PC-3 (cell line): Measurements from ENCODE around the gene SULF2. TPM values are rescaled to one million over a fixed set of nuclear protein-coding genes. Genes with fewer than 3 reads are reported as not detected.

ENCODE experiments used
- ATAC-seq: fragments of 200-7000 bp; cut with Tn5 transposase; 2 replicates; pipeline ENCODE4 v1.9.1; 2020; ENCODE audit warnings: mild to moderate bottlenecking, moderate library complexity
- BruUV-seq: library from RNA; stranded (reverse); fragments of 400-500 nt; replicated peaks from 2 replicates; lab custom pipeline; 2021; lab: Mats Ljungman, UMichigan
- CTCF ChIA-PET: fragments of 300-600 bp; sonication (Branson Sonifier 250); formaldehyde crosslinking; loops from one replicate; lab custom pipeline; 2022; ENCODE audit warnings: antibody characterized with exemption; lab: Charles Lee
- POLR2A ChIA-PET: fragments of 300-600 bp; sonication (Branson Sonifier 250); formaldehyde crosslinking; loops from one replicate; lab custom pipeline; 2022; ENCODE audit warnings: antibody characterized with exemption; ENCODE audit not compliant: unreplicated experiment; lab: Charles Lee
- DNase-seq: peaks from one replicate; pipeline ENCODE4 v3.0.0-alpha.2; 2015
- H2AFZ ChIP-seq: fragments of 300-600 bp; sonication (generic); 2 replicates; pipeline ENCODE4 v1.6.0; 2016; ENCODE audit warnings: antibody characterized with exemption, low read length
- H3F3A ChIP-seq: fragments of 300-600 bp; sonication (generic); one replicate; pipeline ENCODE4 v1.6.0; 2017; ENCODE audit warnings: antibody characterized with exemption, low read length, control low read depth, mild to moderate bottlenecking; ENCODE audit not compliant: unreplicated experiment
- H3K27ac ChIP-seq: fragments of 300-600 bp; sonication (generic); 2 replicates; pipeline ENCODE4 v1.5.1; 2016; ENCODE audit warnings: mild to moderate bottlenecking, low read length
- H3K27me3 ChIP-seq: fragments of 300-600 bp; sonication (generic); 2 replicates; pipeline ENCODE4 v1.6.1; 2016; ENCODE audit warnings: low read length, mixed read lengths
- H3K36me3 ChIP-seq: fragments of 300-600 bp; sonication (generic); 2 replicates; pipeline ENCODE4 v1.6.1; 2016; ENCODE audit warnings: low read depth, mixed run types, low read length, mixed read lengths
- H3K4me1 ChIP-seq: fragments of 300-600 bp; sonication (generic); 2 replicates; pipeline ENCODE4 v1.5.1; 2016; ENCODE audit warnings: low read length; ENCODE audit not compliant: insufficient read depth
- H3K4me2 ChIP-seq: fragments of 300-600 bp; sonication (generic); 2 replicates; pipeline ENCODE4 v1.6.0; 2016; ENCODE audit warnings: low read length
- H3K4me3 ChIP-seq: fragments of 300-600 bp; sonication (generic); 2 replicates; pipeline ENCODE4 v1.5.1; 2016; ENCODE audit warnings: mild to moderate bottlenecking, low read length, mixed read lengths
- H3K79me2 ChIP-seq: fragments of 300-600 bp; sonication (generic); 2 replicates; pipeline ENCODE4 v1.6.1; 2017; ENCODE audit warnings: low read length, mixed read lengths
- H3K9ac ChIP-seq: fragments of 300-600 bp; sonication (generic); 2 replicates; pipeline ENCODE4 v1.6.0; 2016; ENCODE audit warnings: mild to moderate bottlenecking, low read length
- H3K9me2 ChIP-seq: fragments of 300-600 bp; sonication (generic); replicated peaks from 2 replicates; pipeline ENCODE4 v1.6.1; 2016; ENCODE audit warnings: mixed run types, low read length, mixed read lengths
- H3K9me3 ChIP-seq: fragments of 300-600 bp; sonication (generic); 2 replicates; pipeline ENCODE4 v1.6.1; 2016; ENCODE audit warnings: low read length, mixed read lengths
- H4K20me1 ChIP-seq: fragments of 300-600 bp; sonication (generic); 2 replicates; pipeline ENCODE4 v1.6.1; 2016; ENCODE audit warnings: low read length, mixed read lengths
- CTCF ChIP-seq: fragments of 300-600 bp; sonication (generic); conservative IDR thresholded peaks from 2 replicates; pipeline ENCODE4 v1.5.1; 2017; ENCODE audit warnings: antibody characterized with exemption, low read depth, mild to moderate bottlenecking, low read length
- EZH2 ChIP-seq: fragments of 300-600 bp; sonication (generic); IDR thresholded peaks from one replicate; pipeline ENCODE4 v1.6.1; 2017; ENCODE audit warnings: antibody characterized with exemption, mild to moderate bottlenecking, low read length; ENCODE audit not compliant: unreplicated experiment
- EZH2phosphoT487 ChIP-seq: fragments of 300-600 bp; sonication (generic); IDR thresholded peaks from 2 replicates; pipeline ENCODE4 v1.6.1; 2018; ENCODE audit warnings: mild to moderate bottlenecking, antibody characterized with exemption, low read length, borderline replicate concordance
- intact Hi-C: fragments of 100-400 bp; cut with micrococcal nuclease; formaldehyde crosslinking; loops from 2 replicates; pipeline ENCODE4 v1.9.0; 2023
- total RNA-seq: library from RNA; depleted of rRNA; stranded (reverse); fragments of >200 nt; gene quantifications from 2 replicates; pipeline ENCODE4 v1.2.3, GENCODE V29; 2014

SULF2 gene
- total RNA-seq, 1 experiment from 2014 or later = 340 TPM

- Histone ChIP-seq H3K9me2 (no peaks in the 10 kb centered on the region), H3K9me3 (no peaks in the 10 kb centered on the region), H3K27ac (no peak overlapping the region), H3K4me2 (no peak overlapping the region), H2AFZ (no peak overlapping the region), H3K9ac (no peak overlapping the region), H4K20me1 (no peaks in the 10 kb centered on the region), H3K27me3 (no peaks in the 10 kb centered on the region), H3K36me3 (peaks cover 30% of the 10 kb centered on the region), H3K4me1 (no peaks in the 10 kb centered on the region), H3F3A (no peaks in the 10 kb centered on the region), H3K79me2 (no peaks in the 10 kb centered on the region), H3K4me3 (no peak overlapping the region)
- ChIA-PET CTCF (no interaction called here), POLR2A (no interaction called here)
- intact Hi-C loops = no loop called here
- DNase-seq = no peak
- no TSS peak for BruUV-seq
- TF ChIP-seq EZH2phosphoT487 = no peak
- no peak for TF ChIP-seq CTCF
- no peak for TF ChIP-seq EZH2
- no peak for ATAC-seq
Measured at GRCh38 chr20:47730744-47731143, 54.5 kb downstream of the SULF2 start.

- H3K9ac ChIP-seq = no peak overlapping the region
- 0 out of 2 replicates have a peak, but pooled peaks cover 6% of the 10 kb centered on the region for H3K79me2 ChIP-seq
- no peak overlapping the region for H3K4me2 ChIP-seq
- H3K9me3 ChIP-seq = no peaks in the 10 kb centered on the region
- DNase-seq (no peak), ATAC-seq (no peak)
- H3K27ac ChIP-seq = no peak overlapping the region
- H3K36me3 ChIP-seq = peaks cover 25% of the 10 kb centered on the region
- ChIA-PET POLR2A (interaction anchor here (0.7 kb wide), 1 partner anchor 20 kb away, joined by 4 read pairs; no protein-coding TSS in a partner anchor), CTCF (no interaction called here)
- no peak overlapping the region for H2AFZ ChIP-seq
- H3K4me1 ChIP-seq = peaks cover 8% of the 10 kb centered on the region
- no peaks in the 10 kb centered on the region for H3F3A ChIP-seq
- BruUV-seq = no TSS peak
- no peaks in the 10 kb centered on the region for H4K20me1 ChIP-seq
- H3K9me2 ChIP-seq = no peaks in the 10 kb centered on the region
- intact Hi-C loops = loop anchor here (5.0 kb wide), 1 partner anchor 568 kb away; no protein-coding TSS in a partner anchor
- H3K4me3 ChIP-seq = no peak overlapping the region
- H3K27me3 ChIP-seq = no peaks in the 10 kb centered on the region
- no peak for TF ChIP-seq EZH2
- TF ChIP-seq EZH2phosphoT487 = no peak
- TF ChIP-seq CTCF = no peak
Measured at GRCh38 chr20:47729472-47729871, 55.8 kb downstream of the SULF2 start.

GRCh38 chr20:47727909-47728361, 57.3 kb downstream of the SULF2 start:
- intact Hi-C loops = loop anchor here (5.0 kb wide), 1 partner anchor 569 kb away; no protein-coding TSS in a partner anchor
- TF ChIP-seq EZH2phosphoT487 (no peak), CTCF (no peak), EZH2 (no peak)
- Histone ChIP-seq H3K79me2 (peaks cover 14% of the 10 kb centered on the region; the same call in 1 of the 2 replicates), H3K27ac (no peak overlapping the region), H3K9ac (no peak overlapping the region), H3K9me3 (no peaks in the 10 kb centered on the region), H3K4me3 (no peak overlapping the region), H3K27me3 (no peaks in the 10 kb centered on the region), H3K9me2 (no peaks in the 10 kb centered on the region), H3K4me1 (peaks cover 12% of the 10 kb centered on the region), H3K36me3 (peaks cover 17% of the 10 kb centered on the region), H2AFZ (no peak overlapping the region), H3F3A (no peaks in the 10 kb centered on the region), H4K20me1 (no peaks in the 10 kb centered on the region), H3K4me2 (no peak overlapping the region)
- ChIA-PET CTCF (no interaction called here), POLR2A (no interaction called here)
- DNase-seq = no peak
- BruUV-seq = no TSS peak
- no peak for ATAC-seq
